Measurements from ENCODE around the gene RHBDD2.

DNA sequence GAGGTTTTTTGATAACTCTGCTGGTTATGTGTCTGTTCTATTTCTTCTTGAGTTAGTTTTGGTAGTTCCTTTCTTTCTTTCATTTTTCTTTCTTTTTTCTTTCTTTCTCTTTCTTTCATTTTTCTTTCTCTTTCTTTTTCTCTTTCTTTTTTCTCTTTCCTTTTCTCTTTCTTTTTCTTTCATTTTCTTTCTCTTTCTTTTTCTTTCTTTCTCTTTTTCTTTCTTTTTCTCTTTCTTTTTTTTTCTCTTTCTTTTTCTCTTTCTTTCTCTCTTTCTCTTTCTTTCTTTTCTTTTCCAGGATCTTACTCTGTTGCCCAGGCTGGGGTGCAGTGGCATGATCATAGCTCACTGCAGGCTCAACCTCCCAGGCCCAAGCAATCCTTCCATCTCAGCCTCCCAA is 20.4 kb upstream of the RHBDD2 start:
- no peak for TF ChIP-seq POLR2AphosphoS5 (IDR thresholded peaks at IDR 0.05; ENCODE audit: low read depth, low read length)
- no peak for TF ChIP-seq POLR2A (IDR thresholded peaks at IDR 0.05; ENCODE audit: low read depth, low read length)

Measured in GM12892 (cell line).